Ishikawa (cell line): ENCODE measurements around the gene PTK6.

Experiments used
- CEBPB ChIP-seq: IDR thresholded peaks from 2 replicates; pipeline ENCODE4 v1.6.1; 2012
- CREB1 ChIP-seq: IDR thresholded peaks from 2 replicates; pipeline ENCODE4 v1.6.1; 2012; ENCODE audit warnings: low read depth
- EGR1 ChIP-seq: IDR thresholded peaks from 2 replicates; pipeline ENCODE4 v1.6.1; 2012
- EP300 ChIP-seq: IDR thresholded peaks from 2 replicates; pipeline ENCODE4 v1.6.1; 2012; ENCODE audit warnings: borderline replicate concordance
- FOXM1 ChIP-seq: IDR thresholded peaks from 2 replicates; pipeline ENCODE4 v1.6.1; 2012; ENCODE audit warnings: low read depth, borderline replicate concordance
- NFIC ChIP-seq: IDR thresholded peaks from 2 replicates; pipeline ENCODE4 v1.6.1; 2012
- RAD21 ChIP-seq: IDR thresholded peaks from 2 replicates; pipeline ENCODE4 v1.6.1; 2012; ENCODE audit warnings: low read depth
- TAF1 ChIP-seq: IDR thresholded peaks from 2 replicates; pipeline ENCODE4 v1.6.1; 2012; ENCODE audit warnings: low read depth, mild to moderate bottlenecking
- TCF12 ChIP-seq: IDR thresholded peaks from 2 replicates; pipeline ENCODE4 v1.6.1; 2012; ENCODE audit warnings: low read depth
- TEAD4 ChIP-seq: IDR thresholded peaks from 2 replicates; pipeline ENCODE4 v1.6.1; 2012
- YY1 ChIP-seq: IDR thresholded peaks from 2 replicates; pipeline ENCODE4 v1.6.1; 2012; ENCODE audit warnings: low read depth
- ZBTB7A ChIP-seq: IDR thresholded peaks from 2 replicates; pipeline ENCODE4 v1.6.1; 2012; ENCODE audit warnings: low read depth
- TF ChIP-seq, protein P1 (sequence below): IDR thresholded peaks from 2 replicates; pipeline ENCODE4 v1.6.1; 2012
- TF ChIP-seq, protein P2 (sequence below): IDR thresholded peaks from 2 replicates; pipeline ENCODE4 v1.6.1; 2012; ENCODE audit warnings: low read depth, mild to moderate bottlenecking
- TF ChIP-seq, protein P3 (sequence below): IDR thresholded peaks from 2 replicates; pipeline ENCODE4 v1.6.1; 2012

The PTK6 gene

GRCh38 chr20:63522091-63522868 is 14.9 kb downstream of the PTK6 start:
- no peak for TF ChIP-seq EP300
- no peak for TF ChIP-seq NFIC
- no peak for TF ChIP-seq CEBPB
- no peak for TF ChIP-seq TEAD4
- no peak for TF ChIP-seq TCF12
- no peak for TF ChIP-seq FOXM1
- no peak for TF ChIP-seq YY1
- no peak for TF ChIP-seq EGR1
- TF ChIP-seq, protein P1, sequence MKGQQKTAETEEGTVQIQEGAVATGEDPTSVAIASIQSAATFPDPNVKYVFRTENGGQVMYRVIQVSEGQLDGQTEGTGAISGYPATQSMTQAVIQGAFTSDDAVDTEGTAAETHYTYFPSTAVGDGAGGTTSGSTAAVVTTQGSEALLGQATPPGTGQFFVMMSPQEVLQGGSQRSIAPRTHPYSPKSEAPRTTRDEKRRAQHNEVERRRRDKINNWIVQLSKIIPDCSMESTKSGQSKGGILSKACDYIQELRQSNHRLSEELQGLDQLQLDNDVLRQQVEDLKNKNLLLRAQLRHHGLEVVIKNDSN, result no peak
- no peak for TF ChIP-seq CREB1
- no peak for TF ChIP-seq ZBTB7A
- TF ChIP-seq, protein P2, sequence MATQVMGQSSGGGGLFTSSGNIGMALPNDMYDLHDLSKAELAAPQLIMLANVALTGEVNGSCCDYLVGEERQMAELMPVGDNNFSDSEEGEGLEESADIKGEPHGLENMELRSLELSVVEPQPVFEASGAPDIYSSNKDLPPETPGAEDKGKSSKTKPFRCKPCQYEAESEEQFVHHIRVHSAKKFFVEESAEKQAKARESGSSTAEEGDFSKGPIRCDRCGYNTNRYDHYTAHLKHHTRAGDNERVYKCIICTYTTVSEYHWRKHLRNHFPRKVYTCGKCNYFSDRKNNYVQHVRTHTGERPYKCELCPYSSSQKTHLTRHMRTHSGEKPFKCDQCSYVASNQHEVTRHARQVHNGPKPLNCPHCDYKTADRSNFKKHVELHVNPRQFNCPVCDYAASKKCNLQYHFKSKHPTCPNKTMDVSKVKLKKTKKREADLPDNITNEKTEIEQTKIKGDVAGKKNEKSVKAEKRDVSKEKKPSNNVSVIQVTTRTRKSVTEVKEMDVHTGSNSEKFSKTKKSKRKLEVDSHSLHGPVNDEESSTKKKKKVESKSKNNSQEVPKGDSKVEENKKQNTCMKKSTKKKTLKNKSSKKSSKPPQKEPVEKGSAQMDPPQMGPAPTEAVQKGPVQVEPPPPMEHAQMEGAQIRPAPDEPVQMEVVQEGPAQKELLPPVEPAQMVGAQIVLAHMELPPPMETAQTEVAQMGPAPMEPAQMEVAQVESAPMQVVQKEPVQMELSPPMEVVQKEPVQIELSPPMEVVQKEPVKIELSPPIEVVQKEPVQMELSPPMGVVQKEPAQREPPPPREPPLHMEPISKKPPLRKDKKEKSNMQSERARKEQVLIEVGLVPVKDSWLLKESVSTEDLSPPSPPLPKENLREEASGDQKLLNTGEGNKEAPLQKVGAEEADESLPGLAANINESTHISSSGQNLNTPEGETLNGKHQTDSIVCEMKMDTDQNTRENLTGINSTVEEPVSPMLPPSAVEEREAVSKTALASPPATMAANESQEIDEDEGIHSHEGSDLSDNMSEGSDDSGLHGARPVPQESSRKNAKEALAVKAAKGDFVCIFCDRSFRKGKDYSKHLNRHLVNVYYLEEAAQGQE, result no peak
- TF ChIP-seq, protein P3, sequence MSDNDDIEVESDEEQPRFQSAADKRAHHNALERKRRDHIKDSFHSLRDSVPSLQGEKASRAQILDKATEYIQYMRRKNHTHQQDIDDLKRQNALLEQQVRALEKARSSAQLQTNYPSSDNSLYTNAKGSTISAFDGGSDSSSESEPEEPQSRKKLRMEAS, result no peak
- no peak for TF ChIP-seq RAD21

- TF ChIP-seq, protein P2, result no peak
- TF ChIP-seq TAF1 (no peak), YY1 (no peak)
Measured at GRCh38 chr20:63521602-63522001, 15.6 kb downstream of the PTK6 start.

DNA sequence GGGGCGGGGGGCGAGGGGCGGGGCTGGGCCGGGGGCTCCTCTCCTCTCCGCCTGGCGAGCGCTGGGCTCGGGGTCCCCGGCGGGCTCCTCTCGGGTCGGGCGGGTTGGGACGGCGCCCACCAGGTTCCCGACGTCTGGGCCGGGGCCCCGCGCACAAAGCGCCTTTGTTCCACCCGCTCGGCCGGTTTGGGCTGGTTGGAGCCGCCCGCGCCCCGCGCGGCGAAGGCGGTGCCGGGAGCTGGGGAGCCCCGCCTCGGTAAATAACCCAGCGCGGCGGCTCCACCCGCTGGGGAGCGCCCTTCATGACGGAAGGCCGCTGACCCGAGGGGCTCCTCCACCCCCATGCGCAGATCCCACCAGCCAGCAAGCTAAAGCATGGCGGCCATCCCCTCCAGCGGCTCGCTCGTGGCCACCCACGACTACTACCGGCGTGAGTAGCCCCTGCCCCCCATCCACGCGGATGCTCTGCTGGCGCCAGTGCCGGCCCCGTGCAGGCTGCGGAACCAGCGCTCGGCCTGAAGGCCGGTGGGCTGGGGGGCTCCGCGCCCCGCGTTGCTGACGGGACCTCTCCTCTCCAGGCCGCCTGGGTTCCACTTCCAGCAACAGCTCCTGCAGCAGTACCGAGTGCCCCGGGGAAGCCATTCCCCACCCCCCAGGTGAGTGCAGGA is 16.1 kb downstream of the PTK6 start:
- TF ChIP-seq ZBTB7A (peak; percentile 66), RAD21 (no peak), NFIC (no peak), TEAD4 (no peak), FOXM1 (no peak), YY1 (no peak)
- TF ChIP-seq, protein P1, result no peak
- TF ChIP-seq, protein P2, result no peak

- TF ChIP-seq TAF1 (peak; percentile 65; the same call in 1 of the 2 replicates), FOXM1 (no peak), EP300 (no peak)
- TF ChIP-seq, protein P1, result no peak
- TF ChIP-seq, protein P3, result no peak; the same call in 1 of the 2 replicates
Measured at GRCh38 chr20:63520504-63520933, 16.7 kb downstream of the PTK6 start, which contains the start of gene PPDPF. Gene PPDPF, plus strand, starts transcription at chr20:63520765. Its CDS starts 544 bp downstream, at chr20:63521309.
